AG08396 (cell line): ENCODE data around the gene STPG3.

ENCODE experiments used
- DNase-seq: peaks from one replicate; pipeline ENCODE4 v3.0.0; 2012; ENCODE audit warnings: low spot score, mixed read lengths

The STPG3 gene

DNA sequence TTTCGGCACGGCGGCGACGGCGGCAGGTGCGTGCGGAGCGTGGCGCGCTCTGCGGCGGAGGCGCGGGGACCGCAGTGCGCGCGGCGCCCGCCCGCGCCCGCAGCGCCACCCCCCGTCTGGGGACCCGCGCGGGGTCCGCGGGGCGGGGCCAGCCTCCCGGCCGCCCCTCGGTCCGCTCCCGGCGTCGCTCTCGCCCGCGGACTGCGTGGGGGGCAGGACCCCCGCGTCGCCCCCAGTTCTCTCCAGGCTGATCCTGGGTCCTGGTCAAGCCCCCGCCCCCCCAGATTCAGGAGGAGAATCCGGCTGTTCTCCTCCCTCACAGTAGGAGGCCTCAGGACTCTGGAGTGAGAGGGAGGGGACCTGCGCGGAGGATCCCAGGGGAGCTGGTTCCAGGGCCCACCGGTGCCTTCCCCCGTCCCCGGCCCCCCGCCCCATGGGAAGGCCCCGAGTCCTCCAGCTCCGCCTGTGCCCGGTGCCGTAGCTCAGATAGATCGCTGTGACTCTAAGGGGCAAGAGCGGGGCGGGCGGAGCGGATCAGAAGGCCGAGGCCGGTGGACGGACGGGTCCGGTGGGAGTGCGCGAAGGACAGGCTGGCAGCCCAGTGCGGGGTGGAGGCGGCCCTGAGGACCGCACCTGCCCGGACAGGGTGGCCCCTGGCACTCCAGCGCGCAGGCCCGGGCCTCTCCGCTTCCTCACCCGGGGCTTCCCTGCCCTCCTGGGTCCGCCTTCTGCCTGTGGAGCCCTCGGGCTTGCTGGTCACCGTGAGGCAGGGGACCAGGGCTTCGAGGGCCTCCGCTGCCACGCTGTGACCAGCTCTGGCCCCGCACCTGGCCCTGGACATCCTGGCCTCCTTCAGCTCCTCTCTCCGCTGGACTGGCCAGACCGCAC is 28.7 kb upstream of the STPG3 start, which contains the start of gene RNF208:
RNF208 (minus strand) TSS at position 51 of the 888 bp plus-strand sequence. CDS start 1,028 bp downstream, outside the sequence.
- DNase-seq: no peak

DNA sequence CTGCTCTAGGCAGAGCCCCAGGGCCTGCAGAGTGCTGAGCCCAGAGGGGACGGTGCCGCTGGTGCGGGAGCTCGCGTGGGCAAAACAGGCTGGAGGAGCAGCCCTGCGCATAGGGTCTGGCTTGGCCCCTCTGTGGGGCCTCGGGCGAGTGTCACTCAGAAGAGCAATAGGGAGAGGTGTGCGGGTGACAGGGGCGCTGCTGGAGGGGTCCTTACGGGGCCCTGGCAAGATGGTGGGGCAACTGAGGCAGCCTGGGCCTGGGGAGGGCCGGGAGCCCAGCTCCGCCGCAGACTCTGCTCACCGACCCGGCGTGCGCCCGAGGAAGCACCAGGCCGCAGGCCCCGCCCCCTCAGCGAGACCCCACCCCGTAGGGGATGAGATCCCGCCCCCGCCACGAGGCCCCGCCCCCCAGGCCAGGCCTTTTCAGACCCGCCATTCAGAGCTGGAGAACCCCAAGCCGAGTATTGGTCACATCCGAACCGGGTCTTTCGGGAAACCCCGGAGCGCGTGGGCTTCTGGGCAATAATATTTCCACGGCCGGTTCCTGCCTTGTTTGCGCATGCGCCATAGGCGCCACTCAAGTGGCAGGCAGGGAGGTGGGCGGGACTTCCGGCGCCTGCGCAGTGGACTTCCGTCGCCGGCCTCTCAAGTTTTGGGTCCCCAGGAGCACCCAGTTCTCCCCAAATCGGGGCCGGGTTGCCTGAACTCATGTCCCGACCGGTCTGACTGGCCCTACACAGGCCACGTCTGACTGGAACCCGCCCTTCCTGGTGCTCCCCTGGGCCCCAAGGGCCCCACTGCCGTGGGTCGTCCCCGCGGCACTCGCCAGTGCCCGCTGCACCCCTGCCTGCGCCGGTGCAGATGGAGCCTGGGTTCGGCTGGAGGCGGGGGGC is 27.8 kb upstream of the STPG3 start:
- peak; percentile 100 for DNase-seq

DNA sequence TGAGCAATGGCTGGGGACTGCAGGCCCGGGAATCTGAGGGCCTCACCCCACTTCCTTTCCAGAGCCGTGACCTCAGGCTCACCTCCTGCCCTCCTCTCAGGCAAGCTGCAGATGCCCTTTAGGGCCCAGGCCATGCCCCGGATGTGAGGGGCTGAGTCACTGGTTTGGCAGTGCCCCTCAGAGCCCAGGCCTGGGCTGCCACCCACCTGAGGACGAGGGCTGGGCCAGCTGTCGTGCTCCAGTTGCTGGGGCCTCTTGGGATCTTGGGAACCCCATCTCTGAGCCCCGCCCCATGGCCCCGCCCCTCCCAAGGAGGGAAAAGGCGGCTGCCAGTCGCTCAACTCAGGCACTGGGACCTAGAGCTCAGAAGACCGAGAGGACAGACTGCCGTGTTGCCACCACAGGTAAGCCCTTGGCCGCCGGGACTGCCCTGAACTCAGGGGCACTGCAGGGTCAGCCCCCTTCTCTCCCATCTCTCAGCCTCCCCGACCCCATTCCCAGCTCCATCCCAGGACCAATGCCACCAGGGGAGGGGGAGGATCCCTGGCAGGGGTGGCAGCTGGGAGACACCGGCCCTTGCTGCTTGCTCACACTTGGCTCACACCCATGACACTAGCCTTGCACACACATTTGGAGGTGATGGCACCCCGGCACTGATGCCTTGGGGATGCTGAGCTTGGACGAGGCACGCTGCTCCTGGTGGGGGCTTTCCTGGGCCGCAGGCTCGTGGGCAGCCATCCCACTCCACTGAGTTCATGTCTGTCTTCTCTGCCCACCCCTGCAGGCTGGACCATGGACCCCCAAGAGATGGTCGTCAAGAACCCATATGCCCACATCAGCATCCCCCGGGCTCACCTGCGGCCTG is 26.0 kb upstream of the STPG3 start, which contains the start of gene CYSRT1:
CYSRT1 (plus strand) TSS at position 345 of the 865 bp plus-strand sequence; CDS start at position 793, 448 bp downstream.
- DNase-seq: no peak

DNA sequence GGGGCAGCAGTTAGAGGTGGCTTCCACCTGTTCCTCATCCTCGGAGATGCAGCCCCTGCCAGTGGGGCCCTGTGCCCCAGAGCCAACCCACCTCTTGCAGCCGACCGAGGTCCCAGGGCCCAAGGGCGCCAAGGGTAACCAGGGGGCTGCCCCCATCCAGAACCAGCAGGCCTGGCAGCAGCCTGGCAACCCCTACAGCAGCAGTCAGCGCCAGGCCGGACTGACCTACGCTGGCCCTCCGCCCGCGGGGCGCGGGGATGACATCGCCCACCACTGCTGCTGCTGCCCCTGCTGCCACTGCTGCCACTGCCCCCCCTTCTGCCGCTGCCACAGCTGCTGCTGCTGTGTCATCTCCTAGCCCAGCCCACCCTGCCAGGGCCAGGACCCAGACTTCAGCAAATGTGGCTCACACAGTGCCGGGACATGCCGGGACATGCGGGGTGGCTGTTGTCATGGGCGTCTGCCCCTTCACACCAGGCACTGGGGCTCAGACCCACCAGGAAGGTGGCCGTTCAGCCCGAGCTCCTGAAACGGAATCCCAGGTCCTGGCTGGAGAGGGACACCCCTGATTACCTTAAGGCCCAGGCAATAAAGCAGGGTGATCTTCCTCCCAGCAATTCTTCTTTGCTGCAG is 25.3 kb upstream of the STPG3 start:
- no peak for DNase-seq

DNA sequence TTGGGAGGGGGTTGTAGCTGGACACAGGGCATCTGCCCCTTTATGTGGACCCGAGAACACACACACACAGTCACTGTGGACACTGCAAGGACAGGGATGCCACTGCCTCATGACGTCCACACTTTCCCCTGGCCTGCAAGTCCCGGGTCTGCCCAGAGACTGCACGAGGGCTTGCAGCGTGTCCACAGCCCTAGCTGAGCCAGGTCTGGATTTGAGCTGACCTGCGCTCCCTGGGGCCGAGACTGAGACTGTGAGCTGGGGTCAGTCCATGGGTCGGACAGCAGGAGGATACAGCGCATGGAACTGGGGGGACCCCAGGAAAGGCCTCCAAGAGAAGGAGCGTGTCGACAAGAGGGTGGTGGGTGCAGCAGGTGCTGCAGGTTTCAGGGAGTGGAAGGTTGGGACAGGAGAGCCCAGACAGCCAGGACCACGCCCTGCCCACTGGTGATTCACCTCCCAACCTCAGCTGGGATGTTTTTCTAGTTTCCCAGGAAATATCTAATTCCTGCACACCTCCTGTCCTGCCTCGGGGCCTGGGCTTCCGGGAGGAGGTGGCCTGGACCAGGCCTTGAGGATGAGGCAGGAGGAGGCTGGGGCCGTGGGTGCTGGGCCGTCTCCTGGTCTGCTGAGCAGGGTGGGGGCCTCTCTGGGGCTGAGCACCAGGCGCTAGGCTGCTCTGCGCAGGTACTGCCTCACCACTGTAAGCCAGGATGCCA is 24.6 kb upstream of the STPG3 start:
- DNase-seq: no peak

DNA sequence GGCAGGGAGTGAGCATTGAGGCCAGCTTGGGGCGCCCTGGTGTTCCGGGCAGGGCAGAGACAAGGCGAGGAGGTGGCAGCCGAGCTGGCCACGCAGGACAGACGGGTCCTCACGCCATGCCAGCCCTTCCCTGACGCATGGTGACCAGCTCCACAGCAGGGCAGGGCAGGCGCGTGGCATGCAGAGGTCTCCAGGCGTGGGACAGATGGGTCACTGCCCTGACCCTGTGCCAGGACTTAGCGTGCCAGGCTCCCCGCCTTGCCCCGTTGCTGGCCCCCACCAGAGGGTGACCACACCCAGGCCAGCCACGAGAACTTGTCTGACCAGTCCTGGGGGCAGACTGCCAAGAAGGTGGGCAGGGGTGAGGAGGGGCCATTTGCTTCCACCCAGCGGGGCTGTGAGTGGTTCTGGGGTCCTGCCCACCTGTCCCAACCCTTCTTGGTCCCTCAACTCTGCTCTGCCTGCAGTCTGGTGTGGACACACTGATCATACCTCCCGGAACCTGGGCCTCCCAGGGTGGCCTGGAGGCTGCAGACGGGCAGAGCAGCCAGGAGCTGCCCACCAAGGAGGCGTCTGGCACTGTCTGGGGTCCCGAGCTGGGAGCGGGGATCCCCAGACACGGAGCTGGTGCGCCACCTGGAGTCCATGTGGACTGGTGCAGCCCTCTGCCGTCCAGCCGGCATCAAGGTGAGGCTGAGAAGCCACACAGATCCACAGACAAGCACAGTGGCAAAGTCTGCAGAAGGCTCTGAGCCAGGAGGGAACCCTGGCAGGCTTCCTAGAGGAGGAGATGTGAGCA is 23.8 kb upstream of the STPG3 start, which contains the start of gene RNF224:
RNF224 (plus strand) TSS at position 449 of the 799 bp plus-strand sequence. CDS start 834 bp downstream, outside the sequence.
- DNase-seq: peak; percentile 86

DNA sequence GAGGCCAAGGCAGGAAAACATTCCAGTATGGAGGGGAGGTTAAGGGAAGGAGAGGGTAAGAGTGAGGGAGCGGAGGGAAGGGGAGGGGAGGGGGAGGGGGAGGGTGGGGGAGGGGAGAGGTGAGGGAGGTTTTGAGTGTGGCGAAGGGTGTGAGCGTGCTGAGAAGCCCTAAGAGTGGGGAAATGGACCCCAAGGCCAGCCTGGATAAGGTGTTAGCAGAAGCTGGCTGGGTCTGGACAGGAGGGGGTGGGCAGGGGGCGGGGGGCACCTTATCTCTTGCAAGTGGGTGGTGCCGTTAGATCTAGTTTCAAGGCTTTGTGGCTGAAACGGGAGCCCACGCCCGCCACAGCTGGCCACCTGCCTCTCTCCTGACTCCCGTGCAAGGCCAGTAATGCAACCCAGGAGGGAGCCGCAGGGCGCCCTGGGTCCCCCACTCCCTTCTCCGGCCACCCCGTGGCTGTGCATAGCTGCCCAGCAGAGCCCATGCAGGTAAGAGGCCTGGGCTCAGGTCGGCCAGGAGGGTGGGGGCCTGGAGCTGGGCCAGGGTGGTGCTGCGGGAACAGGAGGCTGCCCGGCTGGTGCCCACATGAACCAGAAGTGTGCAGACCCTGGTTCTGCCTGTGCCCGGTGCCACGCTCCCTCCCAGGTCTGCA is 23.1 kb upstream of the STPG3 start:
- DNase-seq: no peak

DNA sequence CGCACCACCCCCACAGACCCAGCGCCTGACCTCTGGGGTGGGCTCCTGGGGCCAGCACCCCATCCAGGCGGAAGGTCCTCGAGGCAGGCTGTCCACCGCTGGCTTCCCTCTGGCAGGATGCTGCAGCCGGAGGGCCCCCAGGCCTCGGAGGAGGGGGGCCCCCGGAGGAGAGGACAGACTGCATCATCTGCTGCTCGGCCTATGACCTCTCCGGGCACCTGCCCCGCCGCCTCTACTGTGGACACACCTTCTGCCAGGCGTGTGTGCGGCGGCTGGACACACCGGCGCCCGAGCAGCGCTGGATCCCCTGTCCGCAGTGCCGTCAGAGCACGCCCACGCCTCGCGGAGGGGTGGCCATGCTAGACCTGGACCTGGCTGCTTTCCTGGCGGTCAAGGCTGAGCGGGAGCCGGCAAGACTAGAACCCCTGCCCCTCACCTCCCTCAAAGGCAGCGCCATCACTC is 22.5 kb upstream of the STPG3 start:
- no peak for DNase-seq

DNA sequence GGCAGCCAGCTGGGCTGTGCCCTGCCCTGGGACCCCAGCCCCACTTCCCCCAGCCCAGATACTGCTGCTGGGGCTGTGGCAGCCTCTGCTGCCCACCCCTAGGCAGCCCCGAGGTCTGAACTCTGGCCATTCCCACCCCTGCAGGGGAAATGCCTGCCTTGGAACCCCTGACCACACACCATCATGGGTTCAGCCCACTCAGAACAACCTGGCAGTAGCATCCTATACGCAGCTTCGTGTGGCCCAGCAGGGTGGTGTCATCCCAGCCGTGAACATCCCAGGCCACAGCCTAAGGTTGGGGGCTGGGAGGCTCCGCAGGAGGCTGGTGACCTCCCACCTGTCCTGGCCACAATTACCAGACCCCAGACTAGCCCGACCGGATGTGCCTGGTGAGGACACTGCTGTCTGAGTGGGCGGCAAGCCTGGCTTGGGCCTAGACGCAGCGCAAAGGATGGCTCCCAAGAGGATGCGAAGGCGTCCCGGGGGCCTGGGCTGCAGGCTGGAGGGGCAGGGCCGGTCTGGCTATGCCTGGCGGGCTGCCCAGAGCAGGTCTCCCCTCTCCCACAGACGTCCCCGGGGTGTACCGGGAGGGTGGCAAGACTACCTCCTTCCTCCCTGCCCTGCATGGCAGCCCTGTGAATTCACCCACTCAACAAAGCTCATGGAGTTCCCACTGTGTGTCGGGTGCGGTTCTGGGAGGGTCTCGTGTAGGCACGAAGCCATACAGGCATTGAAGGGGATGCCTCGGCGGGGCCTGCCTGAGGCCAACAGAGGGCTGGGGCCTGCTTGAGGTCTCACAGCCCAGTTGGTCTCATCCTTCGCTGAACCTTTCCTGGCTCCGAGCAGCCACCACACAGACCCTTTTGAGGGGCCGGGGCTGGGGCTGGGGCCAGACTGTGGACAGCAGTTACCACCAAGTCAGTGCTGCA is 21.9 kb upstream of the STPG3 start:
- DNase-seq: no peak

DNA sequence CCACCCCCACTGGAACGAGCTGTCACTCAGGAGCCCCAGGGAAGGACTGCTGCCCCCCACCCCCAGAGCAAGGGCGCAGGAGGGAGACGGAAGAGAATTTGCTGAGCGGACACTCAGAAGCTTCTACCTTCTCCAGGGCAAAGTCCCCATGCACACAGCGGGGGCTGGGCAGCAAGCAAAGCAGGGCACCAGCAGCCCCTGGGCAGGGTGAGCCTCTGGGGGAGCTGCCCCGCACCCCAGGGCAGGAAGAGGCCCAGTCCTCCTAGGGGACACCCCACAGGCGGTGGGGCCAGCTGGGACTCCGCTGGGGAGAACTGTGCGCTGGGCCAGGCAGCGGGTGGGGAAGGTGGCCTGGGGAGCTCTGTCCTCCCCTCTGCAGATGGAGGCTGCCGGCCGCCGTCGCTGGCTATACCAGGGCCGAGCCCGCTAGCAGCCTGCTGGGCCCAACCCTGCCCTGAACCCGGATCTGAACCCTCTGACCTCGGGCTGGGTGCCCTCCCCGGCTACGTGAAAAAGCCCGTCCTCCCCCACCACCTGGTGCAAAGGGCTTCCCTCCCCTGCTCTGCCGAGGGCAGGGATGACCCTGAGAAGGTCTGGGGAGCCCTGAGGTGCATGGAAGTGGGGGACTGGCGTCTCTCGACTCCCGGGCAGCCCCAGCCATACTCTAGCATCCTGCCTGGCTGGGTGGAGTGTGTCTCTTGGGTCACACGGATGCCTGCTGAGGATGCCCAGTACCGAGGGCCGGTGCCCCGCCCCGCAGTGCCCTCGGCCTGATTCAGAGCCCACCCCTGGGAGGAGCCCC is 21.0 kb upstream of the STPG3 start:
- DNase-seq: no peak

DNA sequence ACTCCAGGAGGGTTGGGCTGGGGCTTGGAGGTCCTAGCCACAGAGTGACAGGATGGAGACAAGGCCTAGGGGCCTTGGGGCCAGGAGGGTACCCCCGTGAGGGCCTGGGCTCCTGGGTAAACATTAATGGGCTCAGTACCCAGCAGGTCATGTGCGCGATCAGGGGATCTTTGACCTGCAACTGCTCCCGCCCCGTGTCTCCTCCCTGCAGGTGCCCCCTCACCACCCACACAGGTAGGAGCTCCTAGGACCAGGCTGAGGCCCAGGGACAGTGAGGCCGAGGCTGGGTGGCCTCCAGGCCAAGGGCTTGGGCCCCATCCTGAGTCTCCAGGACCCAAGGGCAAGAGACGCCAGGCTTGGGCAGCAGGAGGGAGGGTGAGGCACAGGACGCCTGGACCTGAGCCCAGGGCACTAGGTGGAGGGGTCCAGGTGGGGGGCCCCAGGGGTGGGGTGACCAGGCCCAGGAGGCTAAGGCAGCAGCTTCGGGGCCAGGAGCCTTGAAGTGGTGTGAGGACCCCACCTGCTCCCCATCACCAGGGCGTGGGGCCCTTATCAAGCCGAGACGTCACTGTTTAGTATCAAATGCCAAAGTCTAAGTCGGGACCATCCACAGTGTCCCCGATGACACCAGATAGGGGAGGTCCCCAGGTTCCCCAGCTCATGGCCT is 20.2 kb upstream of the STPG3 start, which contains the start of gene SLC34A3:
SLC34A3 (plus strand) TSS at position 197 of the 667 bp plus-strand sequence. CDS start 802 bp downstream, outside the sequence.
- no peak for DNase-seq

DNA sequence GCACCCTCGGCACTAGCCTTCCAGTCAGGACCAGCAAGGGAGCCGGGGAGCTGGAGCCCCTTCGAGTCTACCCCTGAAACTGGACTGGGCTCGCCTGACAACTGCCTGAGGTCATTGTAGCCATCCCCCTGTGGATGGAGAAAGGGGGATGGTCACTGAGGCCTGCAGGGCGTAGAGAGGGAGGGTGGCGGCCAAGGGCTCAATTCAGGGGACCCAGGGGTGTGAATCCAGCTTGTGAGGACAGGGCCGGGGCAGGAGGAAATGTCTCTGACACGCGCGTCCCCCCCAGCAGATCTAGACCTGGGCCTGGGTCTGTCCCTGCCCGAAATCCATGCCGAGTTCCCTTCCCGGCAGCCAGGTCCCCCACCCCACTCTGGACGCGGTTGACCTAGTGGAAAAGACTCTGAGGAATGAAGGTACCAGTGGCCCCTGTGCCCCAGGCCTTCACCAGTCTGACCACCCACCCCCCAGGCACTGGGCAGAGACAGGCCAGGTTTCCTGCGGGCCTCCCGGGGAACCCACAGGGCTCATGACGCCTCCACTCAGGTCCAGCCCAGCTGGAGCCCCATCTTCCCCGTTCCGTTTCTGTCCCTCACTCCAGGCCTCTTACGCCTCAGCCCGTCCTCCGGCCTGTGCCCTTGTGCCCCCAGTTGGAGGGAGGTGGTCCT is 19.6 kb upstream of the STPG3 start:
- DNase-seq: no peak

DNA sequence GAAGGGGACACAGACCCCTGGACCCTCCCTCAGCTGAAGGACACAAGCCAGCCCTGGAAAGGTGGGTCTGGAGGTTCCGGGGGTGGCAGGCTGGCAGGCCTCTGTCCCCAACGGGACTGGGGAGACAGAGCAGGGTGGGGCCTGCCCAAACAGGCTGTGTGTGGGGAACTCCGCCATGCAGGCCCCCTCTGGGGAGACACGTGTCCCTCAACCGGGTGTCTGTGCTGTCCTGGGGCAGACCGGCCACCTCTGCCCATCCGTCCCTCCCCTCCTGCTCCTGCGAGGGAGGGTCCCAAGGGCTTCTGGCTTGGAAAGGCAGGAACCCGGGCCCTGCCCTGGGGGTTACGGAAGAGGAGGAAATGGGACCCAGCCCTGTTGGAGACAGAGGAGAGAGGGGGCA is 19.0 kb upstream of the STPG3 start:
- DNase-seq: no peak

DNA sequence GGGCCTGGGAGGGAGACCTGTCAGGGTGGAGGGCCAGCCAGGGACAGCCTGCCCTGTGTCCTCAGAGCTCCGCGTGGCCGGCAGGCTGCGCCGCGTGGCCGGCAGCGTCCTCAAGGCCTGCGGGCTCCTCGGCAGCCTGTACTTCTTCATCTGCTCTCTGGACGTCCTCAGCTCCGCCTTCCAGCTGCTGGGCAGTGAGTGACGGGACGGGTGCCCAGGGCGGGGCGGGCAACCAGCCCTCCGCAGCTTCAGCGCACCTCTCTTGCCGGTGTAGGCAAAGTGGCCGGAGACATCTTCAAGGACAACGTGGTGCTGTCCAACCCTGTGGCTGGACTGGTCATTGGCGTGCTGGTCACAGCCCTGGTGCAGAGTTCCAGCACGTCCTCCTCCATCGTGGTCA is 18.6 kb upstream of the STPG3 start:
- DNase-seq: no peak

DNA sequence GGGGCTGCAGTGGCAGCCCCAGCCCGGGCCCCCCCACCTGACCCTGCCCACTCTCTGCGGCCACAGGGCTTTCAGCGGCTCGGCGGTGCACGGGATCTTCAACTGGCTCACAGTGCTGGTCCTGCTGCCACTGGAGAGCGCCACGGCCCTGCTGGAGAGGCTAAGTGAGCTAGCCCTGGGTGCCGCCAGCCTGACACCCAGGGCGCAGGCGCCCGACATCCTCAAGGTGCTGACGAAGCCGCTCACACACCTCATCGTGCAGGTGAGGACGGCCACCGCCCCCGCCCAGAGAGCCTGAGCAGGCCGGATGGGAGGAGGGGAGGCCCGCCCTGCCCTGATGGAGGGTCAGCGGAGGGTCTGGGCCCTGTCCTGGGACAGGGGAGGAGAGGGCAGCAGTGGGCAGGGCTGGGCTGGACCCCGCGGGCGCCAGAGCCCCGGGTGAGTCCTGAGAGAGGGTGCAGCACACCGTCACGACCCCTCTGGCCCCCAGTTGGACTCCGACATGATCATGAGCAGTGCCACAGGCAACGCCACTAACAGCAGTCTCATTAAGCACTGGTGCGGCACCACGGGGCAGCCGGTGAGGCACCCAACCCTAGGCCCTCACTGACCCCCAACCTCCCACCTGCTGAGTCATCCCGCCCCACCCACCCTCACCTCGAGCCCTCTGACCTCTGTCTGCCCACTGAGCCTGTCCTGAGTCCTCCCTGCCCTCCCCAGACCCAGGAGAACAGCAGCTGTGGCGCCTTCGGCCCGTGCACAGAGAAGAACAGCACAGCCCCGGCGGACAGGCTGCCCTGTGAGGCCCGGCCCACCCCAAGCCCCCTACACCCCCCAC is 17.7 kb upstream of the STPG3 start:
- no peak for DNase-seq
